ENCODE data around the gene GNL1. TPM values are rescaled to one million over a fixed set of nuclear protein-coding genes. Genes with fewer than 3 reads are reported as not detected.

The GNL1 gene
- total RNA-seq, 1 donor from 2014 or later = 72.6 TPM

DNA sequence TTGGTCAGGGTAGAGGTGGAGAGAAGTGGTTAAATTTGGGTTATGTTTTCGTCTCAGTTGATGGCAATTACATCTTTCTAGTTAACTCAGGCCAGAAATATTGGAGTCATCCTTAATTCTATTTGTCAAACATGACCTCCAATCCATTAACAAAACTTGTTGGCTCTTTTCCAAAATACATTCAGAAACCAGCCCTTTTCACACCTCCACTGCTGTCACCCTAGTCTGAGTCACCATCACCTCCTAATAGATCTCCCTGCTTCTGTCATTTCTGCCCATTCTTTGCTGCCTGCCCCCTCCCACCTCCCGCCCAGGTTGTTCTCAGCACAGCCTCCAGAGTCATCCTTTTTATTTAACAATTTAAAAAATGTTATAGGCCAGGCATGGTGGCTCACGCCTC lies 12.0 kb upstream of the GNL1 start:
- no peak for DNase-seq (ENCODE audit: low spot score)

- DNase-seq (ENCODE audit: low spot score) = no peak
Measured at GRCh38 chr6:30565772-30566171, 9.5 kb upstream of the GNL1 start.

DNA sequence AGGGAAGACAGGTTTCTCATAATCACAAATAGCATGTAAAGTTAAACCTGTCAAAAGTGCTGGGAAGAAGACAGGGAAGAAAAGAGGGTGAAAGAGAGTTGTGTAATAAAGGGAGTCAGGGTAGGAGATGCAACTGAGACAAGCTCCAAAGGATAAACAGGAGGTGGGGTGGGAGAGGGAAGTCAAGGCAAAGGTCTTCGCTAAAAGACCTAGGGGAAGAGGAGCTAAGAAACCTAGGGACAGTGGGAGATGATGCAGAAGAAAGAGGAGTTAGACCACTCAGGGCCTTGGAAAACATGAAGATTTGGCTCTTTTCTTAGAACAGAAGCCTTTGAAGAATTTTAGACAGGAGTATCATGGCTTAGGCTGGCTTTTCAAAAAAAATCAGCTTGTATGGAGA lies 7.8 kb upstream of the GNL1 start:
- DNase-seq (ENCODE audit: low spot score) = no peak

- no peak for DNase-seq (ENCODE audit: low spot score)
Measured at GRCh38 chr6:30562470-30563425, 6.5 kb upstream of the GNL1 start.

DNA sequence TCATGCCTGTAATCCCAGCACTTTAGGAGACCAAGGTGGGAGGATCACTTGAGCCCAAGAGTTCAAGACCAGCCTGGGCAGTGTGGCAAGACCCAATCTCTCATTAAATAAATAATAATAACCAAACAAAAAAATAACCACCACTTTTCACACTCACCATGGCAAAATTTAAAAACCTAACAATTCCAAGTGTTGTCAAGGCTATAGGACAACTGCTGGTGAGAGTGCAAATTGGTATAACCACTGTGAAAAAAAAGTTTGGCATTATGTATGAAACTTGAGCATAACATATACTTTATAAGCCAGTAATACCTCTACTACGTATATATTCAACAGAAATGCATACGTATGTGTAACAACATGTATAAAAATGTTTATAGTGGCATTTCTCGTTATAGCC lies 4.6 kb upstream of the GNL1 start:
- no peak for DNase-seq (ENCODE audit: low spot score)

DNA sequence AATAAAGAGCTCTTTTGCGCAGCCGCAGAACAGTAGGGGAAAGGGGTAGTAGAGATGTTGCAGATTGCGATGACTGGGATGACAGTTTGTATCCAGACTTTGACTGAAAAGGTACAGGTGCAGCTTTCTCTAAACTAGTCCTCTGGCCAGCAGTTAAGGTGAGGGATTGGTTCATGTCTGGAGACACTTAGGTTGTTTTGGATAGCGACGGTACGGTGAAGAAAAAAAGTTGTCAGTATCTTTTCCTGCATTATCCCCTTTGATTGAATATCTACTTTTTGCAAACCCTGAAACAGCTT lies 1.3 kb upstream of the GNL1 start:
- DNase-seq (ENCODE audit: low spot score) = no peak

DNA sequence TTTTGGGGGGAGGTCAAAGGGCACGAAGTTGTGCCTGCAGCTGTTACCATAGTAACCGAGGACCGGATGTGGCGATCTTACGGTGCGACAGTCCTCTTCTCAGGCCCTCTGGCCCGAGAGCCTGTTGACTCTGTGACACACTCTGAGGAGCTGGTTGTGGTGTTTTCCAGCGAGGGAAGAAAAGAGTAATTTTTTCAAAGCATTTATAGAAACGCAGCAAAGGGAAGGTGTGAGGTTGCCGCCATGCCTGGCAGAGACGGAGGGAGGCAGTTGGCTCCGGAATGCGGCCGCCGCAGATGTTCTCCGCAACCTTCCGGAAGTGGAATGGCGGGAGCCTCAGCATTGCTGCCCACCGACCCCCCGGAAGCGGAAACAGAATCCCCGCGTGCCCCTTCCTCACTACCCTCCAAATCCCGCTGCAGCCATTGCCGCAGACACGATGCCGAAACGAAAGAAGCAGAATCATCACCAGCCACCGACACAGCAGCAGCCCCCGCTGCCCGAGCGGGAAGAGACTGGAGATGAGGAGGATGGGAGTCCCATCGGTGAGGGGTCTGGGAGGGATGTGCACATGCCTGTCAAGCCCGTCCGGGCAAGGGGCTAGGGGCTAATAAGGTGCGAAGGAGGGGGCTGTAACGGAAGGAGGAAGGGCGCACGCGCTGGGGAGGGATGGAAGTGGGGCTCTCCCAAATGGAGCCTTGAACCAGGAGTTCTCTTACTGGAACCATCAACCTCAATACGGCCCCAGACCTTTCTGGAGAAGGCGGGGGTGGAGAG lies 805 bp upstream of the GNL1 start, which contains the start of gene PRR3:
PRR3 (plus strand) TSS at position 390 of the 777 bp plus-strand sequence; CDS start at position 440, 50 bp downstream.
- DNase-seq (ENCODE audit: low spot score) = peak; percentile 91

DNA sequence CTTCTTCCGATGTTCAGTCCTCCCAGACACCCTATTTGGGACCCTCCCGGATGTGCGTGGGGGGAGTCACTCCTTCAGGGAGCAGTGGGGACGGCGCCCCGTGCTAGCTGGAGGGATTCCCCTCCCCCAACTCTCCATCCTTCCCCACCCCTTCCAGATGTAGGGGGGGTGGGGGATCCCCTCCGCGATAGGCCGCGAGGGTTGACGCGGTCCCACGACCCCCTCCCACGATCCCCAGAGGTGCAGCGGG lies 548 bp downstream of the GNL1 start:
- DNase-seq (ENCODE audit: low spot score) = no peak

- DNase-seq (ENCODE audit: low spot score) = peak; percentile 57
Measured at GRCh38 chr6:30554962-30555815, 1.1 kb downstream of the GNL1 start.

DNA sequence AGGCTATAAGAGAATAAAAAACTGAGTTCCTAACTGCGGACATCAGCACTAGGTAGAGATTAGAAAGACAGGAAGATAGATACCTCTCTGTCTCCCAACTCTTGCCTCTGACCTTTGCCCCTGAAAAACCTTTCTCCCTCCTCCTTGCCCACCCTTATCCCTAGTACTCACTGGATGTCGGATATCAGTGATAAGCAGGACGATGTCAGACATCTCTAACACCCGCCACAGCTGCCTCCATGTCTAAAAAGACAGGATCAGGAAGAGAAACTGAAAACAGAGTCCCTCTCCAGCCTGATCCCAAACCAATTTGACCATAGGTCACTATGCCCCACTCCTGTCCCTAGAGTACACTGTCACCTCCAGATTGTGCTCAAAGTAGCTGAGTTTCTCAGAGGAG lies 1.9 kb downstream of the GNL1 start:
- DNase-seq (ENCODE audit: low spot score) = no peak

- no peak for DNase-seq (ENCODE audit: low spot score)
Measured at GRCh38 chr6:30548375-30548774, 7.9 kb downstream of the GNL1 start.

DNA sequence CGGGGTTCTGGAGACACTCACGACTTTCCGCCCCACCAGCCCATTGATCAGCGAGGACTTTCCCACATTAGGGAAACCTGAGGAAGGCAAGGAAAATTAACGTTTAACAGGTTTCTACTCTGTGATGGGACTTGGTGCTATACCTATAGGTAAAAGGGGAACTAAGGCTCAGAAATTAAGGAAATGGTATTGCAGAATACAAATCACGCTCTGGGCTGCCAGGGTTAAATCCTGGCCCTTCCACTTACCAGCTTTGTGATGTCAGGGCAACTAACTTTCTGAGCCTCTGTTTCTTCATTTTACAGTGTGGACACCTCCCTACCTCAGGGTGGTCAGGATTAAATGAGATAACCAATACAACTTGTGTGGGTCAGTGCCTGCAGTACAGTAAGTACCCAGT lies 8.8 kb downstream of the GNL1 start:
- DNase-seq (ENCODE audit: low spot score) = no peak

DNA sequence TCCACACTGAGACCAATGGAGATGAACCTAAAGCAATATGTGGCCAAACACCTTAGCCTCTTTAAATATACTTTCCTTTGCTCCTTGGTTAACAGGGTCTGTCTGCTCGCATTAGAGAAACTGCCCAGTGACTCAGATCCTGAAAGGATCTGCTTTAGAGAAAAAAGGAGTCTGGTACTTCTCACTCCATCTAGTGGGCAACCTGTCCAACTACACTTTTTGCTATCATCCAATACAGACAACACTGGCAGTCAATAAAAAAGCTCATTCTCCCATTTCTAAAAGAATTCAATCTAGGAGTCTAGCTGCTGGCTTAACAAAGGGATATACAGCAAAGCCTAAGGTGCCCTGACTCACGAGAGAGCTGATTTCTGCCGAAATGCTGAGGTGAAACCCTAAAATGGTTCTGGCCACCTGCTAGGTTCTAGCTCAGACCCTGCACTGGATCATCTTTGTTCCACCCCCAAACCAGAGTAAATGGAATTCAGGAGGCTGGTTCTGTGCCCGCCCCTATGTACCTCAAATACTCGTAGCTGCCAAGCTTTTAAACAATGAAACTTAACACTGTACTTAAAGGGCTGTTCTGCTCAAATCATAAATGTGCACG lies 11.5 kb downstream of the GNL1 start:
- DNase-seq (ENCODE audit: low spot score) = no peak

DNA sequence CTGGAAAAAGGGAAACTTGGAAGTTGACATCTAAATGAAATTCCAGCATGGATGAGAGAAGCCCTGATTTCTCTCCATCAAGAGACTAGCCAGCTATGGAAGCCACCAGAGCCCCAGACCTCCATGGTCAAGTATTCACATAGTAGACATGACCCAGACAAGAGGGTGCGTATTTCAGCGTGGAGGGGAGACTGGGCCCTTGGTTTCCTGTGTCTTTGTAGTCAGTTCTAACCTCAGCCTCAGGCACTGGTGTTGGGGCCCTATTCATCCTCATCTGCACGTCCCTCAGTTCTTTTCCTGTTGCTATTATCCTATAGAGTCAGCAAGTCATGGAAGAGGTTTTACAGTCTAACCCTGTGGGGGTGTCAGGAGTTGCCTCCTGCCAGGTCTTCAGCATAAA lies 12.5 kb downstream of the GNL1 start:
- no peak for DNase-seq (ENCODE audit: low spot score)

DNA sequence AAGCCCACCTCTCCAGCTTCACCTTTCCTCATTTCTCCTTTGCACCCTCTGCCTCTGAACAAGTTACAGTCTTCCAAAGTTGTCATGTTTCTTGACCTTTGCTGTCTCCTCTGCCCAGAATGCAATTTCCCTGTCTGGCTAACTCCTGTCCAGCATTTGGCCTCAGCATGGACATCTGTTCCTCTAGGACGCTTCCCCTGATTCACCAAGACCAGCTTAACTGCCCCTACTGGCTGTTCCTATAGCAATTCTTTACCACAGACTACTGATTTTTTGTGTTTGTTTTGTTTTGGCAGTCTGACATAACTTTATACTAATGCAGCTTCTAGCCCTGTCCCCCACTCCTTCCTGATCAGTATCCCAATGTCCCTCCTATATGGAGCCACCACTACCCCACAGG lies 13.4 kb downstream of the GNL1 start:
- no peak for DNase-seq (ENCODE audit: low spot score)

DNA sequence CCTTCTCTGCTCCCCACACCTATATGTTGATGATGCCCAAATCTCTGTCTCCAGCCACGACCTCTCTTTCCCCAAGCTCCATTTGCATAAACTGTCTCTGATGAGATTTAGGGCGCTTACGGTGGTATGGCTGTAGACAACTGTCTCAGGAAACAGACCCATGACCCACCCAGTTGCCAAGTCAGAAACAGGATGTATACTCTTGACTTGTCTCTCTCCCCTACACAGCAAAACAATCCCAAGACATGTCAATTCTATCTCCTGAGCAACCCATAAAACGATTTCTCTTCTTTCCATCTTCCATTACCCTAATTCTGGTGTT lies 13.9 kb downstream of the GNL1 start:
- DNase-seq (ENCODE audit: low spot score) = no peak

GRCh38 chr6:30541515-30542403 lies 14.5 kb downstream of the GNL1 start:
- DNase-seq (ENCODE audit: low spot score) = peak; percentile 78

DNA sequence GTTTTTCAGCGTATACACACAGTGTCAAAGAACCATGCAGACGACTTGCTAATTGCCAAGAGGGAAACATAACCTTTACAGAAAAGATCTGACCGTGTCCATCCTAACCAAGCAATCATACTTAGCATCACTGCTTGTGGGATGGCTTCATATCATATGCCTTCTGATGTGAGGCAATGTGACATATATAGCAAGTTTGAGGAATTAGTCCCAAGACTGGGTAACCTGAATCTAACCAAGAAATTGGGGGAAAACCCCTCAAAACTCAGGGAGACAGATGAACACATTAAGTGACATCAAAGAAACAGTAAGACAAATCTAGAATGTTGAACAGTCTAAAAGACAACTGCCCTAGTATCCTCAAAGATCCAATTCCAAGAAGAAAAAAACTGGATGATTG lies 18.4 kb downstream of the GNL1 start:
- DNase-seq (ENCODE audit: low spot score) = no peak

DNA sequence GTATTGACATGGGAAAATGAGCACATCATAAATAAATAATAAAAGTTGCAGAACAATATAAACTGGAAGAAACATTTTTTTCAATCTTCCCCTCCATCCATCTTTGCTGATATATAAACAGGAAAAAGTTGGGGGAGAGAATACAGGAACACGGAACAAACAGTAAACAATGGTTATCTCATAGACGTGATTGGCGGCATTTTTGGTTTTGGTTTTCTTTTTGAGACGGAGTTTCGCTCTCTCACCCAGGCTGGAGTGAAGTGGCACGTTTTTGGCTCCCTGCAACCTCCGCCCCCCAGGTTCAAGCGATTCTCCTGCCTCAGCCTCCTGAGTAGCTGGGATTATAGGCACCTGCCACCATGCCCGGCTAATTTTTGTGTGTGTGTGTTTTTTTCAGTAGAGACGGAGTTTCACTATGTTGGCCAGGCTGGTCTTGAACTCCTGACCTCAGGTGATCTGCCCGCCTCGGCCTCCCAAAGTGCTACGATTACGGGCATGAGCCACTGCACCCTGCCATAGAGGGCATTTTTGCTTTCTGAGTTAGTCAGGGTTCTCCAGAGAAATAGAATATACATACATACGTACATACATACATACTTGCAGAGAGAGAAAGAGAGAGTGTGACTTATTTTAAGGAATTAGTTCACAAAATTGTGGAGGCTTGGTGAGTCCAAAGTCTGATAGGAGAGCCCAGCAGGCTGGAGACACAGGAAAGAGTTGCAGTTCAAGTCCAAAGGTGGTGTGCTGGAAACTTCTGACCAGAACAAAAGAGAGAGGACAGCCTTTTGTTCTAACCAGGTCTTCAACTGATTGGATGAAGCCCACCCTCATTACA lies 22.6 kb downstream of the GNL1 start:
- no peak for DNase-seq (ENCODE audit: low spot score)

GRCh38 chr6:30530014-30530413 lies 26.3 kb downstream of the GNL1 start:
- DNase-seq (ENCODE audit: low spot score) = no peak
